Measurements from ENCODE around the gene ZNHIT1.
"Not testable (repeated sequence)": the region's sequence is repeated elsewhere in the genome, so short reads cannot be mapped to it uniquely, and the experiment has no call there.

The ZNHIT1 gene

DNA sequence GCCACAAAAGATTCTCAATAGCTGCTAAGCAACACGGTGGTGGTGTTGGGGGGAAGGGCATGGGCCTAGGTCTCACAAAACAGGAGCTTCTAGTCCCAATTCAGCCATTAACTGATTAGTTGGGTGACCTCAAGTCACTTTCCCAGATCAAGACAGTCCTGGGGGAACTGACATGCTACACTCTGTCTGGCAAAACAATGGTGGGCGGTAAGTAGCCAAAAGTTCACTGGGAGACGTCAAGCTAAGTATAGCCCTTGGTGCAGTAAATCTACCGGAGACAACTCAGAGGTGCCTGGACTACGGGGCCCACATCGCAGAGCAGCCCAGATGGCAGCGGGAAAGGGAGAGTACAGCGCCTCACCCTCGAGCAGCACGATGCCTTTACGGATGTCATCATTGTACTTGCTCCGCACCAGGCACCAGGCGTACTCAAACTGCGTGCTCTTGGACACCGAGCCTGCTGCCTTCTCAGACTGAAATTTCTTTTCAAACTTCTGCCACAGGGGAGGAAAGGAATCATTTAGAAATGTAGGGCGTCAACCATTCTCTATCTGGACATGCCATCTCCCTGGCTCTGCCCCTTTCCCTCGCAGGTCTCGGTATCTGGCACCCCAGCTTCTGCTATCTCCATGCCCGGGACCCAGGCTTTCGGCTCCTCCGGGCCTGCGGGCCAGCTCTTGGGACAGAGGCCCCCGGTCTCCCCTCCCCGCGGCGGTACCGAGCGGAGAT is 25.8 kb downstream of the ZNHIT1 start:
- no peak for DNase-seq

DNA sequence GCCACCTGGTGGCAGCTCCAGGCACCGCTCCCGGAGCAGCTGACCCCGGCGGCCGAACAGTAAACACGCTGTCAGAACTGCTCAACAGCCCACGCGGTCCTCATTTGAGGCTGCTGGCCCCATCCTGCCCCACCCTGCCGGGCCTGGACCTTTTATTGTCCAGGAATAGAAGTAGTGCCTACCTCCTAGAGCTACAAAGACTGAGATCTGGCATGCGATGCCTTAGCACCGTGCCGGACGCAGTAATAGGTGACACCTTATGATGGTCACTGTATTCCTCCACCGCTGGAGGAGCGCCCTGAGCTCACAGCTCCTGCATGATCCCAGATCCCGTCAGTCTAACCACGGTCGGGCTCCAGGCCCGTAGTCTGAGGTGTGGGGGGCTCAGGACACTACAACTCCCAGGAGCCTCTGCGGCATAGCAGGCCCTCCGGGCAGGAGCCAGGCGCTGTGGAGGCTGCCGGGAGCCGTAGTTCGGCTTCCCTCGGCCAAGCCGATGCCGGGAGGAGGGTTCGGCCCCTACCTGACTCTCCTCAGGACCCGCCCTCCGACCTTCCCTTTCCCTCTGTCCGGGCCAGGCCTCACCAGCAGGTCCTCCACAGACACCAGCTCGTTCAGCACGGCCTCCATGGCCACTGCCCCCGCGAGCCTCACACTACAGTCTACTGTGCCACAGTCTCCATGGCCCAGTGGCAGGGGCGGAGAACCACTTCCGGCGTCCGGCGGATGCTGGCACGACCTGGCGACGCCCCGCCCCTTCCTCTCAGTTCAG is 26.6 kb downstream of the ZNHIT1 start, which contains the start of gene FIS1:
TSS of gene FIS1 (minus strand) at position 707 of the 772 bp plus-strand sequence. CDS start at position 630, 77 bp downstream.
- DNase-seq: peak; percentile 92

DNA sequence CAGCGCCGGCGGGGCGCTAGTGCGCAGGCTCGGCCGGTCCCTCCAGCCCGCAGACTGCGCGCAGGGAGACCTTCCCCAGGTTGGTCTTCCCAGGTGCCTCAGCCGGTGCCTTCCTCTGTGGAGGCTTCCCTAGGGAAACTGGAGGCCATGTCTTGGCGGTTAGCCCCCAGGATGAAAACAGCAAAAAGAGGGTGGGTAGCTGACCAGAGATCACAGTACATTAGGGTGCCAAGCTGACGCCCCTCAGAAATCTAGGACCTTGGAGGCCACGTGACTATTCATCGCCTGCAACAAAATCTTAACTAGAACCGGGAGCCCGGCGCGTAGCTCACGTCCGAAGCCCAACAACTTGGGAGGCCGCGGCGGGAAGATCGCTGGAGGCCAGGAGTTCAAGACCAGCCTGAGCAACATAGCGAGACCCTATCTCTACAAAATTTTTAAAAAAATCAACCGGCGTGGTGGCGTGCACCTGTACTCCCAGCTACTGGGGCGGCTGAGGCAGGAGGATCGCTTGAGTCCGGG is 27.2 kb downstream of the ZNHIT1 start:
- no peak for DNase-seq

DNA sequence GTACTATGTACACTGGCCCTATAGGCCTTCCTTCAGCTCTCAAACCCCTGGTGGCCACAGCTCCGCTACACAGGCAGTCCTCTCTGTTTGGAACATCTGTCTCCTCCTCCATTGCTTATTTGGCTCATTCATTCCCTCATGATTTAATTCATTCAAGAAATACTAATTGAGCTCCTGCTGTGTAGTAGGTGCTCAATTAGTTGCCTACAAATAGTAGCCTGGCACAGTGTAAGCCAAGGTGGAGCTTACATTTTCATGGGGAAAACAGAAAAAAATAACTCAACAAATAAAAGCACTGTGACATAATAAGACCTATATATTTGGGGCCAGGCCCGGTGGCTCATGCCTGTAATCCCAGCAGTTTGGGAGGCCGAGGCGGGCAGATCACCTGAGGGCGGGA is 30.3 kb downstream of the ZNHIT1 start:
- no peak for DNase-seq

DNA sequence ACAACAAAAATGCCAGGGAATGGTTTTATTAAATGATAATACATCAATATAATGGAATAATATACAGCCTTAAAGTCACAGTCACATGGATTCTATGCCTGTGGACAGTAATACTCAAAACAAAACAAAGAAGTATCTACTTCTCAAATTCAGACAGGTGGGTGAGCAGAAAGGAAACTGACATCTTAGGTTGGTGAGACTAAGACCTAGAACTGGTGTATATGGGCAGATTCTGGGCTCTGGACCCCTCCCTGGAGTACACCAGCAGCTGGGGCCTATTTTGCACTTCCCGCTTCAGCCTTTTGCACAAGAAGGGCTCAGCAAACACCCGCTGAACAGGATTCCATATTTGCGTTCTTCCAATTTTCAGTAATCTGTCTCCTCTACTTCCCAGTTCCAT is 32.4 kb downstream of the ZNHIT1 start:
- DNase-seq: no peak

DNA sequence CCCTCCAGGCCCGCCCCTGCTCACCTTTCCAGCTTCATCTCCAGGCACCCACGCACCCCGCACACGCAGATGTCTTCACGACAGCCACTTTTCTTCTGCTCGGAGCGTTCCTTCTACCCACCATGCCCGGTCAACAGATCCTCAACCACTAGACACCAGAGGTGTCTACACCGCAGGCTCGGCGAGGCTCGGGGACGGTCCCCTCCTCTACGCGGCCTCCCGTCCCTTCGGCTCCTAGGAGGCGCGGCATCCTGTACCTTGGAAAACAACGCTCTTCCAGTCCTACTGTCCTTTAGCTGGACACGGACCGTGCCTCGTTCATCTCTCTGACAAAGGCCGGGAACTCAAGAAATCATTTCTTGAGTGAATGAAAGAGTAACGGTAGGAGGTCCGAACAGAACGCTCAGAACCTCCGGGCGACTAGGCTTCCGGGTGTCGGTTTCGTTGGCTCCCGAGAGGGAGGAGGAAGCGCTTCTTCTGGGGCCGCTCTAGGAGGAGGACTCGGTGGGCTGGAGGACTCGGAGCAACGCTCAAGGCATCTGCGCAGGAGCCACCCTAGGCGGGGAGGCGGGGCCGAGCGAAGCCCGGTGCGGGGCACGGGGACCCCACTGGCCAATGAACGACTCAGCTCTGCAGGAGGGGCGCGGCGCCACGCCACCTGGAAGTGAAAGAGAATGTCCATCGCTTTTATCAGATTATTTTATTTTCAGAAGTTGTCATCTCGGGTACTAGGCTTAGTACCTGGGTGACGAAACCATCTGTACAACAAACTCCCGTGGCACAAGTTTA is 34.1 kb downstream of the ZNHIT1 start:
- DNase-seq: peak; percentile 99

DNA sequence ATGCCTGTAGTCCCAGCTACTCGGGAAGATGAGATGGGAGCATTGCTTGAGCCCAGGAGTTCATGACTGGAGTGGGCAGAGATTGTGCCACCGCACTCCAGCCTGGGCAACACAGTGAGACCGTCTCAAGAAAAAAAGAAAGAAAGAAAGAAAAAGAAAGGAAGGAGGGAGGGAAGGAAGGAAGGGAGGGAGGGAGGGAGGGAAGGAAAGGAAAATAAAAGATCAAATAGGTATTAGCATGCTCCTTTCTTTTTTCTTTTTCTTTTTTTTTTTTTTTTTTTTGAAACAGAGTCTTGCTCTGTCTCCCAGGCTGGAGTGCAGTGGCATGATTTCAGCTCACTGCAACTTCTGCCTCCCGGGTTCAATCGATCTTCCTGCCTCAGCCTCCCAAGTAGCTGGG is 35.2 kb downstream of the ZNHIT1 start:
- DNase-seq: not testable (repeated sequence)

DNA sequence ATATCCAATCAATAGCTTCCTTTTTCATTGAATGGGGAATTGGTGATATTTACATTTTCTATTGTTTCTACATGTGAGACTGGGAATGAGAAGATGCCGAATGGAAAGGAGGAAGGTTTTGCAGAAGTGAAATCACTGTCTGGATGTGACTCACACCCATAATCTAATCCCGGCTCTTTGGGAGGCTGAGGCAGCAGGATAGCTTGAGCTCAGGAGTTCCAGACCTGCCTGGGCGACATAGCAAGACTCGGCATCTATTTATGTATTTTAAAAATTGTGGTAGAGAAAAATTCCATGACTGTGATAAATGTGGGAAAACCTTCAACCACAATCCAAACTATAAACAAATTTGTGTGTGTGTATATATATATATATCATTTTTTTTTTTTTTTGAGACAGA is 37.8 kb downstream of the ZNHIT1 start:
- DNase-seq: no peak

DNA sequence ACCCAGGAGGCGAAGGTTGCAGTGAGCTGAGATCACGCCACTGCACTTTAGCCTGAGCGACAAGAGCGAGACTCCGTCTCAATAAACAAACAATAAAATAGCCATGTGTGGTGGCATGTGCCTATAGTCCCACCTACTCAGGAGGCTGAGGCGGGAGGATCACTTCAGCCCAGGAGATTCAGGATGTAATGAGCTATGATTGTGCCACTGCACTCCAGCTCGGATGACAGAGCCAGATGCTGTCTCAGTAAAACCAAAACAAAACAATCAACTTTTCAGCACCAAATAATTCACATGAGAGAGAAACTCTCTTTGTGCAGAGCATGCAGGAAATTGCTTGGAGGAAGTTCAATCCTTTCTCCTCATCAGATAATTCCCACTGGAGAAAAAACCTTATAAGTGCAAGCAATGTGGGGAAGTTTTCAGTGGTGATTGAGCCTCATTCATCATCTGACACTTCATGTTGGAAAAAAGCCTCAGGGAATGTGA is 40.3 kb downstream of the ZNHIT1 start:
- DNase-seq: no peak

DNA sequence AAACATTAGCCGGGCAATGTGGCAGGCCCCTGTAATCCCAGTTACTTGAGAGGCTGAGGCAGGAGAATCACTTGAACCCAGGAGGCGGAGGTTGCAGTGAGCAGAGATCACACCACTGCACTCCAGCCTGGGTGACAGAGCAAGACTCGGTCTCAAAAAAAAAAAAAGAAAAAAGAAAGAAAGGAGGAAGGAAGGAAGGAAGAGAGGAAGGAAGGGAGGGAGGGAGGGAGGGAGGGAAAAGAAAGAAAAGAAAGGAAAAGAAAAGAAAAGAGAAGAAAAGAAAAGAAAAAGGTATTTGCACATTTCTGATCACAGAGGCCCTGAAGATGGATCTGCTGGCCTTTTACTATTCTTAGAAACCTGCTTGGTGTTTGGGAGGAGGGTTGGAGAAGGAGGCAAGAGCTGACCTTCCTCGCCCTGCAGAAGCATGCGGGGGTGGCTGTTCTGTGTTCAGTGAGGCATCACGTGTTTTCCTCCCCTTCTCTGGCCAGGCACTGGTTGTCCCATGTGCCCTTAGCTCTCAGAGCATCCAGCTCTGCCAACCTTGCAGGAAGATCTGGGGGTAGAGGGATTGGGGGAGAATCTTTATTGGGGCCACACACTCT is 46.2 kb downstream of the ZNHIT1 start:
- not testable (repeated sequence) for DNase-seq

DNA sequence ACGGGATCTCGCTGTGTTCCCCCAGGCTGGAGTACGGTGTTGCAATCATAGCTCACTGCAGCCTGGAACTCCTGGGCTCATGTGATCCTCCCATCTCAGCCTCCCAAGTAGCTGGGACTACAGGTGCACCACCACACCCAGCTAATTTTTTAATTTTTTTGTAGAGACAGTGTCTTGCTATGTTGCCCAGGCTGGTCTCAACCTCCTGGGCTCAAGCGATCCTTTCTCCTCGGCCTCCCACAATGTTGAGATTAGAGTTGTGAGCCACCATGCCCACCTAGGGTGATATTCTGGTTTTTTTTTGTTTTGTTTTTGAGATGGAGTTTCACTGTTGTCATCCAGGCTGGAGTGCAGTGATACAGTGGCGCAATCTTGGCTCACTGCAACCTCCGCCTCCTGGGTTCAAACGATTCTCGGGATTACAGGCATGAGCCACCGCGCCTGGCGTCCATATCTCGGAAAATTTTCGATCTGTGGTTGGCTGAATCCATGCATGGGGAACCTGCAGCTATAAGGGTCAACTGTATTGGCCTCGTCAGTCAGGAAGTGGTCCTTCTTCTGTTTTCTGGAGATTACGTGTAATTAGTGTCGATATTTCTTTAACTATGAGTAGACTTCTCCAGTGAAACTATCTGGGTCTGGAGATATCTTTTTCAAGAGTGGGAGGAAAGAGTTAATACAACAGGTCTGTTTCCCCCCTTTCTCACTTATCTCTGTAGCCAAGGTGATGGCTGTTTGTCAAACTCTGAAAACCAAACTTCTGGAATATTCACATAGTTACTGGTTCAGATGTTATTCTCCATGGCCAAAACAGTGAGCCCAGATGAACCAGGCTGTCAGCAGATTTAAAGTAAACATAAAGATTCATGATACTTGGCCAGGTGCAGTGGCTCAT is 47.9 kb downstream of the ZNHIT1 start:
- no peak for DNase-seq

DNA sequence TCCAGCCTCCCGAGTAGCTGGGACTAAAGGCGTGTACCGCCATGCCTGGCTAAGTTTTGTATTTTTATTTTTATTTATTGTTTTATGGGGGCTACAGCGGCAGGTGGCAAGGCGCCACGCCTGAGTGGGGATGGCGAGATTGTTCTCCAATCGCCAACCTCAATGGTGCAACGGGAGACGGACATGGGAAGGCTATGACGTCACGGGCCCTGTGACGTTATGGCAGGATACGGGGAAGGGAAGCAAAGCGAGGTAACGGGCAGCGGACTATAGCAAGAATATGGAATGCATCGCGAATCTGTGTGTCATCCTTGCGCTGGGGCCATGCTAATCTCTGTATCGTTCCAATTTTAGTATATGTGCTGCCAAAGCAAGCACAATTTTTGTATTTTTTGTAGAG is 51.7 kb downstream of the ZNHIT1 start:
- no peak for DNase-seq

DNA sequence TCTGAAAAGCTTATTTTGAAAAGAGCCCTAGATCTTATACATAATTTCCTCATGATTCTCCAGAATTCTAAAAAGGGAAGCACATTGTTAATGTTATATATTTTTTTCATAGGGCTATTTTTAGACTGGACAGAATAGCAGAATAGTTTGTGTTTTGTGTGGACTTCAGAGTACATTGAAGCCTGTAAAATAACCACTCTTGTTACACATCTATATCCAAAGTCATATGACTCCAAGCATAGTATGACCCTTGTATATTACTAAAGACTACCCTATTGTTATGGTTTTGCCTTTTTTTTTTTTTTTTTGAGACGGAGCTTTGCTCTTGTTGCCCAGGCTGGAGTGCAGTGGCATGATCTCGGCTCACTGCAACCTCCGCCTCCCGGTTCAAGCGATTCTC is 53.1 kb downstream of the ZNHIT1 start:
- DNase-seq: no peak

DNA sequence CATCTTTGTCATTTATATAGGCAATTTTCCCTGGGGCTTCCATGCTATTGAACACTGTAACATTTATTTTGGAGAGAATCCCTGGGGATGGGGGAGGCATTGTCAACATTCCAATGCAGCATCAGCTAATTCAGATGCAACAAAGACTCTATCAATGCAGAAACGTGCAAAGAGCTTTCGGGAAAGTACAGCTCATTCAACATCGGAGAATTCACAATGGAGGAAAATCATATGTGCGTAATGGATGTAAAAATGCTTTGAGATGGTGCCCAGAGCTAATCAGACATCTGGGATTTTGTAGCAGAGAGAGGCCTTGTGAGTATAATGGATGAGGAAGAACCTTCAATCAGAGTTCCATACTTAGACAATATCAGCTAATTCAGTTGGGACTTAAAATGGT is 55.2 kb downstream of the ZNHIT1 start:
- no peak for DNase-seq

Data from stimulated activated CD4-positive, alpha-beta T cell treated with anti-CD3 and anti-CD28 coated beads, Interleukin-1b, Interleukin-23, amount 100 ng/mL, for 48 hours (primary cell).